Measurements from ENCODE around the gene HLA-DRB5. TPM values are rescaled to one million over a fixed set of nuclear protein-coding genes. Genes with fewer than 3 reads are reported as not detected.

The HLA-DRB5 gene
- total and polyA plus RNA-seq, 12 donors: 0.34 to 694 (median 28.2) TPM; not detected in 2

GRCh38 chr6:32501016-32501415, 29.1 kb downstream of the HLA-DRB5 start:
- no peaks in the 10 kb centered on the region for H3K27me3 ChIP-seq

GRCh38 chr6:32492351-32492750, 37.7 kb downstream of the HLA-DRB5 start:
- TF ChIP-seq POLR2A (IDR thresholded peaks at IDR 0.05) (no peak), CTCF (IDR thresholded peaks at IDR 0.05) (no peak)
- Histone ChIP-seq H3K27me3 (no peaks in the 10 kb centered on the region), H3K4me3 (no peak overlapping the region), H3K27ac (no peak overlapping the region), H3K4me1 (replicated peaks in 1 of 2) (no peaks in the 10 kb centered on the region), H3K9me3 (replicated peaks in 1 of 3) (no peaks in the 10 kb centered on the region), H3K36me3 (replicated peaks in 1 of 2) (no peaks in the 10 kb centered on the region)
- DNase-seq: no peak
- intact Hi-C loops (cut with DNase I): no loop called here

More at GRCh38 chr6:32501016-32501415, 29.1 kb downstream of the HLA-DRB5 start:
- Histone ChIP-seq H3K4me3 (no peak overlapping the region), H3K36me3 (replicated peaks in 1 of 2) (no peaks in the 10 kb centered on the region), H3K4me1 (replicated peaks in 1 of 2) (no peaks in the 10 kb centered on the region), H3K27ac (peak overlapping the region in 1 of 5 donors; percentile 13), H3K9me3 (replicated peaks in 1 of 3) (no peaks in the 10 kb centered on the region)
- no peak for DNase-seq
- WGBS, 4 donors: 13 to 22% (median 18%) methylated on average over 3 of the region's 3 CpGs
- TF ChIP-seq CTCF (IDR thresholded peaks at IDR 0.05): no peak
- TF ChIP-seq POLR2A (IDR thresholded peaks at IDR 0.05): no peak
- intact Hi-C loops (cut with DNase I): no loop called here

GRCh38 chr6:32491700-32492099, 38.4 kb downstream of the HLA-DRB5 start:
- H3K36me3 ChIP-seq (replicated peaks in 1 of 2): no peaks in the 10 kb centered on the region
- no peak overlapping the region for H3K4me3 ChIP-seq
- H3K27ac ChIP-seq: no peak overlapping the region
- WGBS, 4 donors: 0 to 3% (median 0%) methylated on average over 1 of the region's 1 CpG
- H3K27me3 ChIP-seq: no peaks in the 10 kb centered on the region
- no peaks in the 10 kb centered on the region for H3K4me1 ChIP-seq (replicated peaks in 1 of 2)
- intact Hi-C loops (cut with DNase I): no loop called here
- no peaks in the 10 kb centered on the region for H3K9me3 ChIP-seq (replicated peaks in 1 of 3)
- no peak for DNase-seq
- TF ChIP-seq POLR2A (IDR thresholded peaks at IDR 0.05) (no peak), CTCF (IDR thresholded peaks at IDR 0.05) (no peak)

- no peaks in the 10 kb centered on the region for H3K36me3 ChIP-seq (replicated peaks in 1 of 2)
- H3K4me3 ChIP-seq: no peak overlapping the region
- intact Hi-C loops (cut with DNase I): no loop called here
- H3K9me3 ChIP-seq (replicated peaks in 1 of 3): no peaks in the 10 kb centered on the region
- H3K27ac ChIP-seq: no peak overlapping the region
- H3K4me1 ChIP-seq (replicated peaks in 1 of 2): no peaks in the 10 kb centered on the region
- no peak for DNase-seq
- TF ChIP-seq POLR2A (IDR thresholded peaks at IDR 0.05) (no peak), CTCF (IDR thresholded peaks at IDR 0.05) (no peak)
- 61% methylated on average over 1 of the region's 1 CpG; no CpG with 5 or more reads in 3 of the 4 donors for WGBS, 4 donors
- H3K27me3 ChIP-seq: no peaks in the 10 kb centered on the region
Observed at GRCh38 chr6:32488083-32488482, 42.0 kb downstream of the HLA-DRB5 start.

Data from adrenal gland (tissue), 12 donors.